ENCODE data around the gene POMT1.
"Not testable (repeated sequence)": the region's sequence is repeated elsewhere in the genome, so short reads cannot be mapped to it uniquely, and the experiment has no call there.

DNA sequence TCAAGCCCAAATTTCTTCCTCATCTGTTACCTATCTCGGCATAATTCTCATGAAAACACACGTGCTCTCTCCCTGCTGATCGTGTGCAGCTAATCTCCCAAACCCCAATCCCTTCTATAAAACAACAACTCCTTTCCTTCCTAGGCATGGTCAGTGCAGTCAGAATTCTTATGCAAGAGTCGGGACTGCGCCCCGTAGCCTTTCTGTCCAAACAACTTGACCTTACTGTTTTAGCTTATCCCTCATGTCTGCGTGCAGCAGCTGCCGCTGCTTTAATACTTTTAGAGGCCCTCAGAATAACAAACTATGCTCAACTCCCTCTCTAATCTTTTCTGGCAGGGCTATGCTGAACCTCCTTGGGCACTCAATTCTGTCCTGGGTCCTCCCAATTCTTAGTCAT is 47.7 kb downstream of the POMT1 start:
- TF ChIP-seq, protein P1, sequence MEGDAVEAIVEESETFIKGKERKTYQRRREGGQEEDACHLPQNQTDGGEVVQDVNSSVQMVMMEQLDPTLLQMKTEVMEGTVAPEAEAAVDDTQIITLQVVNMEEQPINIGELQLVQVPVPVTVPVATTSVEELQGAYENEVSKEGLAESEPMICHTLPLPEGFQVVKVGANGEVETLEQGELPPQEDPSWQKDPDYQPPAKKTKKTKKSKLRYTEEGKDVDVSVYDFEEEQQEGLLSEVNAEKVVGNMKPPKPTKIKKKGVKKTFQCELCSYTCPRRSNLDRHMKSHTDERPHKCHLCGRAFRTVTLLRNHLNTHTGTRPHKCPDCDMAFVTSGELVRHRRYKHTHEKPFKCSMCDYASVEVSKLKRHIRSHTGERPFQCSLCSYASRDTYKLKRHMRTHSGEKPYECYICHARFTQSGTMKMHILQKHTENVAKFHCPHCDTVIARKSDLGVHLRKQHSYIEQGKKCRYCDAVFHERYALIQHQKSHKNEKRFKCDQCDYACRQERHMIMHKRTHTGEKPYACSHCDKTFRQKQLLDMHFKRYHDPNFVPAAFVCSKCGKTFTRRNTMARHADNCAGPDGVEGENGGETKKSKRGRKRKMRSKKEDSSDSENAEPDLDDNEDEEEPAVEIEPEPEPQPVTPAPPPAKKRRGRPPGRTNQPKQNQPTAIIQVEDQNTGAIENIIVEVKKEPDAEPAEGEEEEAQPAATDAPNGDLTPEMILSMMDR (IDR thresholded peaks at IDR 0.05; ENCODE audit: low read length) = not testable (repeated sequence)
- TF ChIP-seq EZH2 (IDR thresholded peaks at IDR 0.05; ENCODE audit: borderline replicate concordance, low read length) = not testable (repeated sequence)

All from OCI-LY1 (cell line).